DMS79 (cell line): Measurements from ENCODE around the gene TP53RK.

Experiments
- DNase-seq: peaks from one replicate; lab custom pipeline; 2025; lab: John Stamatoyannopoulos, UW

TP53RK gene

DNA sequence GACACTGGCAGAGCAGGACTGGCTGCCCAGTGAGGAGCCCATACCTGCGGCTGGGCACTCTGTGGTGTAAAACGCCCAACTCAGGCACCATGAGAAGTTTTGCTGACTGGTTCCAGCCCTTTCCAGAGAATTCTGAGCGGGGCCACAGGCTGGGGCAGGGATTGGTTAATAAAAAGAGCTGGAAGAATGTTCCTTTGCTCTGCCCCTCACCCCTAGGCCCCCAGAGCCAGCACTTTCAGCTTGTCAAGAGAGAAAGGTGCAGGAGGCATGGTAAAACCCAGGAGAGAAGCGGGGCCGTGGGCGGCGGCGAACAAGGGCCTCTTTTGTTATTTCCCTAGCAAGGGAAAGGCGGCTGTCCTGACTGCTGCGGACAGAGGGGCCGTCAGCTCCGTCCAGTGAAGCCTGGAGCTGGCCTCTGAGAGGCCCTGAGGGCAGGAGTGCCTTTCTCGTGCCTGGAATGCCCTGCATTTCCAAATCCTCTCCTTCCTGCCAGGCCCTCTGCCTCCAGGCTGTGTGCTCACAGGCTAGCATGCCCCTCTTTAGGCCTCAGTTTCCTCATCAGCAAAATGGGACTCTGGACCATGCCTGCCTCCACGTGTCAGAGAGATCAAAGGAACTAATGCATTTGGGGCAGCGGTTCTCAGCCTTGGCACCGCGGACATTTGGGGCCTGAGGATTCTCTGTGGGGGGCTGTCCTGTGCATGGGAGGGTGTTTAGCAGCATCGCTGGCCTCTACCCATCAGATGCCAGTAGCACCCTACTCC, 50.9 kb downstream of the TP53RK start:
- DNase-seq = no peak

DNA sequence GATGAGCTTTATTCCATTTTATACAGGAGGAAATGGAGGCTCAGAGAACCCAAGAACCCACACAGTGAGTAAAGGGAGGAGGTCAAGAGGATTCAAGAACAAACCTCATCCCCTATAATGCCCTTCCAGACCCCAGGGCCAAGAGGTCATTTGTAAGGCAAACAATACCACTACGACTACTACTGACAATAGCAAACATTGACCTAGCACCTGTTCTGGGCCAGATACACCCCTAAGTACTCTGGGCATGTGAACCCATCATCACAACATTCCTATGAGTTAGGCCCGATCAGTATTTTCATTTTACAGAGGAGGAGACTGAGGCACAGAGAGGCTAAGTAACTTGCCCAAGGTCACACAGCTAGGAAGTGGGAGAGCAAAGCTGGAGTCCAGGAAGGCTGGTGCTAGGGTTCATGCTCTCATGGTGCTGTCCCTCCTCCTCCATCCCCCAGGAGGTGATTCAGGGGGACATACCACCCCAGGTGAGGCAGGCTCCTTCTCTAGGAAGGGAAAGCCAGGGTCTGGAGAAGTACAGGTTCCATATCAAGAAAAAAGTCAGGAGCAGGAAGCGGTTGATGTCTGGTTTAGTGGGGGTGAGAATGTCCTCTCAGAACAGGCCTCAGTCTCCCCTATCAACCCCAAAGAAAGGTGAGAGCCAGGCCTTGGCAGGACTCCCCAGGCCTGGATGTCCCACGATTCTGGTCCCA, 51.7 kb downstream of the TP53RK start:
- DNase-seq = no peak

DNA sequence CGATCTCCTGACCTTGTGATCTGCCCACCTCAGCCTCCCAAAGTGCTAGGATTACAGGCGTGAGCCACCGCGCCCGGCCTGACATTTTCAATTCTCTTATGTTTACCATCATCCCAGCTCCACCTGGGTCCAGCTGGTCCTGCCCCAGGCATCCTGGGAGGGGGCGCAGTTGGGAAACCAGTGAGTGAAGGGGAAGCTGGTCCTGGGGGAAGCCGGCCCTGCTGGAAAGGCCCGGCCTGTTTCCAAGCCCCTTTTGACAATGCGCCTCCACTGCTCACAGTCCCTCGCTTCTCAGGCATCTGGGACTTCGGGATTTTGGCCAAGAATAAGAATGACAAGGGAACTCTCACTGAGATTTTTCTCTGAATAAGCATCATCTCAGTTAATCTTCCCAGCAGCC, 52.2 kb downstream of the TP53RK start:
- no peak for DNase-seq

DNA sequence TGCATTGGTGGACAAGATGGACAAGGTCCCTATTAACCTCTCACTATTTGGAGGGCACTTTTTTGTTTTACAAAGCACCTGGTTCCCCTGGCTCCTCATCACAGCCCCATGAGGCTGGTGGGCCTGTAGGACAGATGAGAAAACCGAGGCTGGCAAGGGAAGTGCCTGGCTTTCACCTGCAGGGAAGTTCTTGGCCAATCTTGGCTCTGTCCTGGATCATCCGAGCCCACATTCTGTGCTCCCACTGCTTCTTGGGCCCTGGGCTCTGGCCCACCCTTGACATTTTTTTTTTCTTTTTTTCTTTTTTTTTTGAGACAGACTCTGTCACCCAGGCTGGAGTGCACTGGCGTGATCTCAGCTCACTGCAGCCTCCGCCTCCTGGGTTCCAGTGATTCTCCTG, 52.7 kb downstream of the TP53RK start:
- DNase-seq = no peak

DNA sequence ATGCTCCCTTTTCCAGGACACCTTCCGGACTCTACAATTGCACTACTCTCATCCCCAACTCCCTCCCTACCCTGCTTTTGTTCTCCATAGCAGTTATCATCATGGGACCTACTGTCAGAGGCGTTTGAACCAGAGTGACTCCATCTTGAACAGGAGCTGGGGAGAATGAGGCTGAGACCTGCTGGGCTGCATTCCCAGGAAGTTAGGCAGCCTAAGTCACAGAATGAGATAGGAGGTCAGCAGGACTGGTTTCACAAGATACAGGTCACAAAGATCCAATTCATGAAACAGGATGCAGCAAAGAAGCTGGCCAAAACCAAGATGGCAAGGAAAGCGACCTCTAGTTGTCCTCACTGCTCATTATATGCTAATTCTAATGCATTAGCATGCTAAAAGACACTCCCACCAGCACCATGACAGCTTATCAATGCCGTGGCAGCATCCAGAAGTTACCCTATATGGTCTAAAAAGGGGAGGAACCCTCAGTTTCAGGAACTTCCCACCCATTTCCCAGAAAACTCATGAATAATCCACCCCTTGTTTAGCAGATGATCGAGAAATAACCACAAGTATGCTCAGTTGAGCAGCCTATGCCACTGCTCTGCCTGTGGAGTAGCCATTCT, 53.6 kb downstream of the TP53RK start:
- DNase-seq = no peak

DNA sequence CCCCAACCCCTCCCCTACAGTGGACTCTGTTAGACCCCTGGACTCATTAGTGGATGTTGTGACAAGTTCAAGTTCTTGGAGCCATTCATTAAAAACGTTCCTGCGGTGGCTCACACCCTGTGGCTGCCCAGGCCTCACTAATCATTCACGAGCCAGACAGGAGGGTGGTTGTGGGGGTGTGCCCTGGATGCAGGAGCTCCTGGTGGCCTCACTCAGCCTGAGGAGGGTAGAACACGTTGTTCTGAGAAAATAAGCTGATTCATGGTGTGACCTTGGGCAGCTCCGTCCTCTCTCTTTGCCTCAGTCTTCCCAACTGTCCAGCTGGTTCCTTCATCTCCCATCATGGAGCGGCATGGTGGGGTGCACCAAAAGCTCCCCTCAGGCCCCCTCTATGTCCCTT, 54.7 kb downstream of the TP53RK start:
- no peak for DNase-seq
